ENCODE data around the gene PIAS4.
"Not testable (repeated sequence)": the region's sequence is repeated elsewhere in the genome, so short reads cannot be mapped to it uniquely, and the experiment has no call there.

Gene PIAS4

GRCh38 chr19:3998667-3999412 is 8.7 kb upstream of the PIAS4 start:
- not testable (repeated sequence) for DNase-seq

GRCh38 chr19:4000798-4001197 is 6.7 kb upstream of the PIAS4 start:
- DNase-seq: not testable (repeated sequence)

- DNase-seq: not testable (repeated sequence)
Observed at GRCh38 chr19:4005436-4005835, 2.1 kb upstream of the PIAS4 start.

GRCh38 chr19:4007836-4008539 is 452 bp downstream of the PIAS4 start:
- DNase-seq: no peak

GRCh38 chr19:4009990-4010807 is 2.7 kb downstream of the PIAS4 start:
- no peak for DNase-seq

GRCh38 chr19:4010808-4011110 is 3.2 kb downstream of the PIAS4 start:
- DNase-seq: no peak

GRCh38 chr19:4011430-4011829 is 3.9 kb downstream of the PIAS4 start:
- not testable (repeated sequence) for DNase-seq

- DNase-seq: no peak
Observed at GRCh38 chr19:4012092-4012974, 4.8 kb downstream of the PIAS4 start.

- DNase-seq: no peak
Observed at GRCh38 chr19:4012975-4013634, 5.6 kb downstream of the PIAS4 start.

GRCh38 chr19:4013886-4014540 is 6.5 kb downstream of the PIAS4 start:
- no peak for DNase-seq

- no peak for DNase-seq
Observed at GRCh38 chr19:4014541-4015491, 7.3 kb downstream of the PIAS4 start.

GRCh38 chr19:4015705-4016402 is 8.3 kb downstream of the PIAS4 start:
- no peak for DNase-seq

- DNase-seq: no peak
Observed at GRCh38 chr19:4016486-4016885, 8.9 kb downstream of the PIAS4 start.

GRCh38 chr19:4016903-4017638 is 9.5 kb downstream of the PIAS4 start:
- no peak for DNase-seq

GRCh38 chr19:4018140-4018613 is 10.6 kb downstream of the PIAS4 start:
- DNase-seq: no peak

- DNase-seq: no peak
Observed at GRCh38 chr19:4018775-4019504, 11.4 kb downstream of the PIAS4 start.

GRCh38 chr19:4019578-4019977 is 12.0 kb downstream of the PIAS4 start:
- DNase-seq: no peak

Measured in activated CD4-positive, alpha-beta T cell treated with anti-CD3 and anti-CD28 coated beads for 1 hour (primary cell).